Common myeloid progenitor, CD34-positive (primary cell): ENCODE data around the gene EZH2.

Experiments used
- CTCF ChIA-PET: fragments of 350-600 bp; sonication (Branson Sonifier 250); formaldehyde crosslinking; loops from one replicate; lab custom pipeline; 2021; ENCODE audit warnings: antibody characterized with exemption; lab: Charles Lee
- POLR2A ChIA-PET: fragments of 350-600 bp; sonication (Branson Sonifier 250); formaldehyde crosslinking; loops from one replicate; lab custom pipeline; 2021; ENCODE audit warnings: antibody characterized with exemption; lab: Charles Lee
- DNase-seq, 3 donors: peaks; one replicate each; pipeline versions ENCODE4 v3.0.0 to v3.0.0-alpha.2; 2013
- H3K27ac ChIP-seq, 2 experiments: 1 replicate in 1 of 2; 2 replicates in 1 of 2; pipeline ENCODE4 v1.7.0; 2013; ENCODE audit warnings: inconsistent platforms in 2 of 2, low read length in 2 of 2, mild to moderate bottlenecking in 2 of 2, low read depth in 1 of 2, moderate library complexity in 1 of 2; ENCODE audit not compliant: severe bottlenecking in 2 of 2, insufficient read depth in 1 of 2, poor library complexity in 1 of 2
- H3K27me3 ChIP-seq, 5 experiments: replicated peaks in 2 of 5; 1 replicate in 3 of 5; 2 replicates in 2 of 5; pipeline versions ENCODE4 v1.6.1 to v1.7.0; 2013; ENCODE audit warnings: low read length in 4 of 5, mild to moderate bottlenecking in 2 of 5, moderate library complexity in 2 of 5, inconsistent platforms in 1 of 5; ENCODE audit not compliant: insufficient read depth in 5 of 5, control insufficient read depth in 4 of 5
- H3K36me3 ChIP-seq, 4 experiments: 1 replicate in 2 of 4; 2 replicates in 2 of 4; pipeline versions ENCODE4 v1.6.1 to v1.7.0; 2013; ENCODE audit warnings: low read length in 3 of 4, control low read depth in 1 of 4, mild to moderate bottlenecking in 1 of 4; ENCODE audit not compliant: control insufficient read depth in 4 of 4, insufficient read depth in 4 of 4
- H3K4me1 ChIP-seq, 4 experiments: 1 replicate in 3 of 4; 2 replicates in 1 of 4; pipeline versions ENCODE4 v1.6.1 to v1.7.1; 2013; ENCODE audit warnings: low read length in 3 of 4, mild to moderate bottlenecking in 3 of 4, control low read depth in 1 of 4, inconsistent platforms in 1 of 4, moderate library complexity in 1 of 4; ENCODE audit not compliant: control insufficient read depth in 4 of 4, insufficient read depth in 4 of 4; ENCODE audit errors: control extremely low read depth in 1 of 4
- H3K4me3 ChIP-seq, 7 experiments: 1 replicate in 4 of 7; 2 replicates in 3 of 7; pipeline versions ENCODE4 v1.5.1 to v1.7.0; 2013; ENCODE audit warnings: mild to moderate bottlenecking in 7 of 7, low read length in 6 of 7, moderate library complexity in 6 of 7, inconsistent platforms in 2 of 7, low read depth in 2 of 7, control low read depth in 1 of 7; ENCODE audit not compliant: insufficient read depth in 4 of 7, control insufficient read depth in 1 of 7; ENCODE audit errors: extremely low read depth in 1 of 7
- H3K9me3 ChIP-seq, 5 experiments: 1 replicate in 4 of 5; 2 replicates in 1 of 5; pipeline versions ENCODE4 v1.6.1 to v1.7.1; 2013; ENCODE audit warnings: low read length in 4 of 5, mild to moderate bottlenecking in 2 of 5, inconsistent platforms in 1 of 5, low read depth in 1 of 5, moderate library complexity in 1 of 5; ENCODE audit not compliant: control insufficient read depth in 4 of 5, insufficient read depth in 2 of 5; ENCODE audit errors: control extremely low read depth in 1 of 5
- WGBS: methylation state at CpG from one replicate; pipeline ENCODE4 v1.1.5; 2013; ENCODE audit not compliant: insufficient coverage; 5-methylcytosine and 5-hydroxymethylcytosine counted together

EZH2 gene

DNA sequence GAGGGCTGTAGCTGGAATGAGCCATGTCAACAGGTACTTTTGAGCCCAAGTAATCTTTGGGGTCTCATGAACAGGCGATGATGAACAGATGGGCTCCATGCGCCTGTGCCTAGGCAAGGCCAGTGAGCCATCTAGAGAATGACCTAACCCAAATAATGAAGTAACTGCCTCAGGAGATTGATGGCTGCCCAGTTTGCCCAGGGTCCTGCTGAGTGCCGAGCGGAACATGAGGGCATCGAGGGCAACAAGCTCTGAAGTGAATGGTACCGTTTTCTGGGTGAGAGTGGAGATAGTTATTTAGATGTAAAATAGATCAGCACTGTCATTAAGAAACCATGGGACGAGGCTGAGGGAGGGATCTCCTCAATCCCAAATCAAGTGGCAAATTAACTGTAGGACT, 77.9 kb downstream of the EZH2 start:
- Histone ChIP-seq H3K36me3 (peaks cover 9 to 61% (median 57%) of the 10 kb centered on the region in 4 experiments), H3K9me3 (no peaks in the 10 kb centered on the region), H3K27ac (no peak overlapping the region), H3K4me3 (no peak overlapping the region), H3K4me1 (no peaks in the 10 kb centered on the region), H3K27me3 (no peaks in the 10 kb centered on the region)
- WGBS: 100% methylated on average over 4 of the region's 7 CpGs
- no peak for DNase-seq
- ChIA-PET POLR2A (interaction anchor here (0.6 kb wide), 1 partner anchor 10 kb away, joined by 4 read pairs; no protein-coding TSS in a partner anchor), CTCF (interaction anchor here (1.2 to 2.1 kb wide), 2 partner anchors 11 to 14 kb away, joined by 3 to 6 read pairs; no protein-coding TSS in a partner anchor)

DNA sequence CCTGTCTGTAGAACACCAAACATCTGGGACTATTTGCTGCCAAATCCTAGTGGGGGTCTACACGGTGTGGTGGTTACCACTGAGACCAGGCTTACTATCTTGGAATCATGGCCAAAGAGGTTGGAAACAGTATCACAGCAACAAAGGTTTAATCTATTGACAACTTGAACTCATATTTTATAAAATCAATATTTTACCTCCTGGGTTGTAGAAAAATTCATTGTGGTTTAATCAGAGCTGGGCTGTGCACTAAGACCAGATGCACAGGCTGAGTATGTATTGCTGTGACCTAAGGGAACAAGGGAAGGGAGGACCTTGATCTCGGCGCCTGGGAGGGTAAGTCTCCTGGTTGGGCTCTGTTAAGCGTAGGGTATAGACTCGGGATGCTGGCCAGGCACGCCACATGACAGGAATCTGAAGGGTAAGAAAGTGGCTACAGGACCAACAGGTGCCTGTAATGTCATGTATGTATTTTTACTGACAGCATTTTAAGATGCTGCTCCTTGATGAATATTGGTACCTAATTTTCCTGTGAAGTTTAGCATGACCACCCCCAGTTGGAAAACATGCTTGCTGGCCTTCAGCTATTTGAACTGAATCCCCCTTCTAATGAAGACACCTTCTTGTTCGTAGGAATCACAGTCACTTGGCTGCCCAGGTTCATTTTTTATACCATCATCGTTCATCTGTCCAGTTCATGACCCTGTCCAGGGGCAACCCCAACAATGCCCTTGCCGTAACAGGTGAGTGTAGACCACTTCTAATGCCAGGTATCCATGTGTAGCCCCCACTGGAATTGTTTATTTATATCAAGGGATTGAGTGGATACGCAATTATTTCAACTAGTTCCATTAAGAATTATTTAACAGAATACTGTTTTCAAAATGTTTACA, 79.5 kb downstream of the EZH2 start:
- DNase-seq: no peak
- peaks cover 11 to 65% (median 60%) of the 10 kb centered on the region in 4 experiments for H3K36me3 ChIP-seq
- ChIA-PET POLR2A (no interaction called here), CTCF (interaction anchor here (0.7 to 2.1 kb wide), 3 partner anchors 12 to 324 kb away, joined by 3 to 6 read pairs (median 4); no protein-coding TSS in a partner anchor)
- H3K9me3 ChIP-seq: no peaks in the 10 kb centered on the region
- no peak overlapping the region for H3K27ac ChIP-seq
- 81% methylated on average over 6 of the region's 10 CpGs for WGBS
- no peak overlapping the region for H3K4me3 ChIP-seq
- no peaks in the 10 kb centered on the region for H3K27me3 ChIP-seq
- H3K4me1 ChIP-seq: no peaks in the 10 kb centered on the region

DNA sequence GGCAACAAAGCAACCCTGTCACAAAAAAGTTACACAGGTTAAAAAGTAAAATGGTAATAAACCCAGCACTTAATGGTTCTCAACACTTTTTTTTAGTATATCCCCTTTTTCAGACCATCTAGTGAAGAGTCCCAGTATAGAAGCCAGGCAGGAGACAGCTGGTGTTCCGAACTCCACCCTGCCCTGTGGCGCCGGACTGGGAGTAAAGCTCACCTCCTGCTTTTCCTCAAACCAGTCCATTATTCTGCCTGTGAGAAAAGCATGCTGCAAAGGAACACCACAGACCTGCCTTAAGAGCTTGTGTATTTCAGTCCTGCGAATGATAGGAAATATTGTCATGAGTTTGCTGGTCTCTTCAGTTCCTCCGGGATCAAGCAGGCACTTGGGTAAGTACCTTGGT, 81.0 kb downstream of the EZH2 start:
- no peaks in the 10 kb centered on the region for H3K27me3 ChIP-seq
- H3K36me3 ChIP-seq: peaks cover 14 to 65% (median 62%) of the 10 kb centered on the region in 4 experiments
- ChIA-PET CTCF (interaction anchor here (1.1 to 1.2 kb wide), 2 partner anchors 13 to 39 kb away, joined by 3 read pairs; no protein-coding TSS in a partner anchor), POLR2A (no interaction called here)
- peaks cover 0 to 4% (median 0%) of the 10 kb centered on the region in 5 experiments for H3K9me3 ChIP-seq
- no peak overlapping the region for H3K4me3 ChIP-seq
- H3K27ac ChIP-seq: no peak overlapping the region
- 98% methylated on average over 5 of the region's 5 CpGs for WGBS
- no peak for DNase-seq
- no peaks in the 10 kb centered on the region for H3K4me1 ChIP-seq

GRCh38 chr7:148802101-148802493, 82.0 kb downstream of the EZH2 start:
- H3K27ac ChIP-seq: no peak overlapping the region
- POLR2A ChIA-PET: no interaction called here
- DNase-seq: no peak
- H3K9me3 ChIP-seq: peaks cover 0 to 4% (median 0%) of the 10 kb centered on the region in 5 experiments
- CTCF ChIA-PET: interaction anchor here (1.1 to 1.2 kb wide), 2 partner anchors 14 to 38 kb away, joined by 3 read pairs; no protein-coding TSS in a partner anchor
- peaks cover 14 to 64% (median 59%) of the 10 kb centered on the region in 4 experiments for H3K36me3 ChIP-seq
- H3K4me1 ChIP-seq: no peaks in the 10 kb centered on the region
- H3K27me3 ChIP-seq: no peaks in the 10 kb centered on the region
- no peak overlapping the region for H3K4me3 ChIP-seq
- 95% methylated on average over 9 of the region's 10 CpGs for WGBS

GRCh38 chr7:148800677-148801076, 83.4 kb downstream of the EZH2 start:
- no peak overlapping the region for H3K27ac ChIP-seq
- POLR2A ChIA-PET: no interaction called here
- DNase-seq: no peak

DNA sequence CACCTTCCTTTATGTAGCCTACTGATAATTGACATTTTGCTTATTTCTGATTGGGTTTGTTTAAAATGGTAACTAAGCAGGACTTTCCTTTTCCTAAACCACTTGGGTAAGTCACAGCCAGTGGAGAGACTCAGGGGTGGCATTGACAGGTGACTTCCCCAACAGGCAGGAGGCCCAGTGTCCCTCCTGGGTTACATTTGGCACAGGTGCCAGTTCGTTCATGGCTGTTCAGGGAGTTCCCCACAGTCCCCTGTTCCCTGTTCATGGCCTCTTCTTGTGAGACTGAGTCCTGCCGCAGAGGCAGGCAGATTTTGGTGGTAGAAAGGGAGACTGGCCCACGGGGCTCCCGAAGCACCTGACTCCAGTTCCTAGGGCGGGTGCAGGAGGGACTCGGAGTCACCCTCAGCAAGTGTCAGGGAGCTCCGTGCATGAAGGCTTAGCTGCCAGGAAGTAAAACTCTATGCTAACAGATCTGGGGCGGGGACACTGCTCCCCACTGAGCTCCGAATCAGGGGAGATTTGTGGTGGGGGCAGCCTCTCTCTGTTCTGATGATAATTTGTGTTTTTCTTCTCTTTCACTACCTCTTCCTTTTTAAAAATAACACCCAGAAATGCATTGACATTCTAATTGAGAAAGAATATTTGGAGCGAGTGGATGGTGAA, 84.1 kb downstream of the EZH2 start:
- ChIA-PET CTCF (interaction anchor here (1.6 kb wide), 1 partner anchor 17 kb away, joined by 3 read pairs; no protein-coding TSS in a partner anchor), POLR2A (no interaction called here)
- Histone ChIP-seq H3K27ac (no peak overlapping the region), H3K4me1 (no peaks in the 10 kb centered on the region), H3K4me3 (no peak overlapping the region), H3K36me3 (peaks cover 8 to 68% (median 59%) of the 10 kb centered on the region in 4 experiments), H3K9me3 (peaks cover 0 to 4% (median 0%) of the 10 kb centered on the region in 5 experiments), H3K27me3 (no peaks in the 10 kb centered on the region)
- WGBS: 88% methylated on average over 6 of the region's 10 CpGs
- DNase-seq: no peak

More at GRCh38 chr7:148800677-148801076, 83.4 kb downstream of the EZH2 start:
- Histone ChIP-seq H3K9me3 (peaks cover 0 to 4% (median 0%) of the 10 kb centered on the region in 5 experiments), H3K27me3 (no peaks in the 10 kb centered on the region), H3K36me3 (peaks cover 8 to 66% (median 58%) of the 10 kb centered on the region in 4 experiments), H3K4me1 (no peaks in the 10 kb centered on the region), H3K4me3 (no peak overlapping the region)
- CTCF ChIA-PET: interaction anchor here (1.6 kb wide), 1 partner anchor 16 kb away, joined by 3 read pairs; no protein-coding TSS in a partner anchor
- 94% methylated on average over 12 of the region's 13 CpGs for WGBS
